ACHN (cell line): ENCODE data around the gene GATD1.
"Not testable (repeated sequence)": the region's sequence is repeated elsewhere in the genome, so short reads cannot be mapped to it uniquely, and the experiment has no call there.

Source experiments
- DNase-seq: peaks from one replicate; pipeline ENCODE4 v3.0.0-alpha.2; 2015
- in situ Hi-C: cut with HindIII; loops from 2 replicates; pipeline ENCODE4 v1.10.0; 2017; ENCODE audit warnings: low sequenced_read_pairs, low pct_ligation_motif_present, low pct_unique_long_range_greater_than_20kb

The GATD1 gene

DNA sequence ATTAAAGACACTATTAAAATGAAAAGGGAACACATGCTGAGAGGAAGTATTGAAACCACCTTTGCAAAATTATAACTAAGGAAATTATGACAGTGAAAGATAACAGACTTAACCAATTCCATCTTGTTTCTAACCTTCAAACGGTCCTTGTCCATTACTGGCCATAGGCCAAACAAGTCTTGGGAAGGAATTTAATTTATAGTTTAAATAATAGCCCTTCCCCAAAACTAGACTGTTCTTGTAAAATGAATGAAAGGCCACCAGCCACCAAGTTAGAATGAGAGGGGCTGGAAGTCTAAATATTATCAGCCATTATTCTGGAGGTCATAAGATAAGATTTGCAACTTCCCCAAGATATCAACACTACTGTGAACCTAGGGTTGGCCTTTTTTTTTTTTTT, 31.9 kb downstream of the GATD1 start:
- in situ Hi-C loops = no loop called here

DNA sequence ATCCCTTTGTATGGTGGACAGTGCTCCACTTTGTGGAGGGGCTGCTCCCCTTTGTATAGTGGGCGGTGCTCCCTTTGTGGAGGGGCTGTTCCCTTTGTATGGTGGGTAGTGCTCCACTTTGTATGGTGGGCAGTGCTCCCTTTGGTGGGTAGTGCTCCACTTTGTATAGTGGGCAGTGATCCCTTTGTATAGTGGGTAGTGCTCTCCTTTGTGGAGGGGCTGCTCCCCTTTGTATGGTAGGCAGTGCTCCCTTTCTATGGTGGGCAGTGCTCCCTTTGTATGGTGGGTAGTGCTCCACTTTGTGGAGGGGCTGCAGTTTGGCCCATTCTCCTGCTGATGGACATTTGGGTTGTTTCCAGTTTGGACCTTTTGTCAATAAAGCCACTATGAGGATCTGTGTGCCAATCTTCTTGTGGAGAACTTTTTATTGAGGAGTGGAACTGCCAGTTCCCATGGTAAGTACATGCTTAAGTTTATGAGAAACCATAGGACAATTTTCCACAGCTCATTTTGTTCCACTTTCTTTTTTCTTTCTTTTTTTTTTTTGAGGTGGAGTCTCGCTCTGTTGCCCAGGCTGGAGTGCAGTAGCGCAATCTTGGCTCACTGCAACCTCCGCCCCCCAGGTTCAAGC, 34.6 kb downstream of the GATD1 start:
- in situ Hi-C loops = no loop called here
- DNase-seq = no peak

More for the DNA sequence above, 31.9 kb downstream of the GATD1 start:
- DNase-seq = no peak

DNA sequence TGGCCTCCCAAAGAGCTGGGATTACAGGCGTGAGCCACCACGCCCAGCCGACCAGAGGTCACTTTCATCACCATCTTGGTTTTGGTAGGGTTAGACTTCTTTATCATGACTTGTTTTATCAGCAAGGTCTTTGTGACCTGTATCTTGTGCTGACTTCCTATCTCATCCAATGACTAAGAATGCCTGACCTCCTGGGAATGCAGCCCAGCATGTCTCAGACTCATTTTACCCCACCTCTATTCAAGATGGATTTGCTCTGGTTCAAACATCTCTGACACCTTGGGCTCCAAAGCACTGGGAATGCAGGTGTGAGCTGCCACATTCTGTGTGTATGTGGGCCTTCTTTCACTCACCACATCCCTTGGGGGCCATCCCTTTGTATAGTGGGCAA, 35.1 kb downstream of the GATD1 start:
- in situ Hi-C loops = no loop called here
- no peak for DNase-seq

DNA sequence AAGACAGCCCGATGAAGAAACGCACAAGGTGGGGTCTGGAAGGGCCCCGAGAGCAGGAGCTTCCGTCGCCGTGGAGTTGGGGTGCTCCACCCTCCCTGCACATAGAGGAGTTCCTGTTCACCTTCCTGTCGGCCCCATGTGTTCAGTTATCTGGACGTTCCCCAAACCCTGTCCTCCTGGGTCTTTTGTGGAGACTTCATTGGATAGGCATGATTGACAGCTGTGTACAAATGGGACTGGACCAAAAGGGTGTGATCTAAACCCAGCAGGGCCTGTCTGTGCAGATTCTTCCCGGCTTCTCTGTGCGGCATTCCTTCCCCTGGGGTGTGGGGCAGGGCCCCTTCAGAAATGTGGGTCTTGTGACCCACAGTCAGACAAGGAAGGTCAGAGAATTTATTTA, 39.4 kb downstream of the GATD1 start:
- DNase-seq, in situ Hi-C loops: not testable (repeated sequence)

DNA sequence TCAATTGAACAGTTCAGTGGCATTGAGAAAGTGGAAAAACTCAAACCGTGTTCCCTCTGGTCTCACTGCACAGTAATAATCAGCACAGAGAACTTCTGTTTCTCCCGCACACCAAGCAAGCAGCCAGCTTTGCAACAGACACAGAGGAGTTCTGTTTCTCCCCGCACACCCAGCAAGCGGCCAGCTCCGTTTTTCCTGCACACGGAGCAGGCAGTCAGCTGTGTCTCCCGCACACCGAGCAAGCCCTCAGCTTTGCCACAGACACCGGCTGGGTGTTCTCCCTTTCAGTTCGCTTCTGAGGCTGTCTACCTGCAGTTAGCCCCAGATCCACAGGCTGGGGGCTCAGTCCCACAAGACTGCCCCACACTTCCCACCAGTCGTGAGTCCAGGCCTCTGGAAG, 39.9 kb downstream of the GATD1 start:
- no peak for DNase-seq
- in situ Hi-C loops = no loop called here

DNA sequence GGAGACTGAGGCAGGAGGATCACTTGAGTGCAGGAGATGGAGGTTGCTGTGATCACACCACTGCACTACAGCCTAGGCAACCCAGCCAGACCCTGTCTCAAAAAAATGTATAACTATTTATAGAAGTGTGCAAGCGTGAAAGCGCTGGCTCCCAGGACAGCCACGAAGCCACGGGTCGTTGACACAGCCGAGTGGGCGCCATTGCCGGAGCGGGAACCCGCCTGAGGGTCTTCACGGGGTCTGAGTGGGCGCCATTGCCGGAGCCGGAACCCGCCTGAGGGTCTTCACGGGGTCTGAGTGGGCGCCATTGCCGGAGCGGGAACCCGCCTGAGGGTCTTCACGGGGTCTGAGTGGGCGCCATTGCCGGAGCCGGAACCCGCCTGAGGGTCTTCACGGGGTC, 42.7 kb downstream of the GATD1 start:
- DNase-seq, in situ Hi-C loops: not testable (repeated sequence)

DNA sequence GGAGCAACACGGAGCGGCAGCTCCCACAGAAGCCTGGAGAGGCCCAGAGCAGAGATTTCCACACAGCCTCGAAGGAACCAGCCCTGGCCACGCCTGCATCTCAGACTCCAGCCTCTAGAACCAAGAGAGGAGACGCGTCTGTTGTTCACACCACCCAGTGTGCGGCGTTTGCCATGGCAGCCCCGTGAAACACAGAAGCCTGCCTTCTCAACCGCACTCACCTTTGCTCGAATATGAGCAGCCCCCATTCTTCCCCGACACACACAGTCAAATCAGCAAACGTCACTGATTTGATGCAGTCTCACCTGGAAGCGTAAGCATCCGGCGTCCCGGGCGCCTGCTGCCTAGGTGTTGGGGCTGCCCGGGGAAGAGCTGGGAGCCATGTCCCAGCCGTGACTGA, 44.2 kb downstream of the GATD1 start:
- in situ Hi-C loops = no loop called here

DNA sequence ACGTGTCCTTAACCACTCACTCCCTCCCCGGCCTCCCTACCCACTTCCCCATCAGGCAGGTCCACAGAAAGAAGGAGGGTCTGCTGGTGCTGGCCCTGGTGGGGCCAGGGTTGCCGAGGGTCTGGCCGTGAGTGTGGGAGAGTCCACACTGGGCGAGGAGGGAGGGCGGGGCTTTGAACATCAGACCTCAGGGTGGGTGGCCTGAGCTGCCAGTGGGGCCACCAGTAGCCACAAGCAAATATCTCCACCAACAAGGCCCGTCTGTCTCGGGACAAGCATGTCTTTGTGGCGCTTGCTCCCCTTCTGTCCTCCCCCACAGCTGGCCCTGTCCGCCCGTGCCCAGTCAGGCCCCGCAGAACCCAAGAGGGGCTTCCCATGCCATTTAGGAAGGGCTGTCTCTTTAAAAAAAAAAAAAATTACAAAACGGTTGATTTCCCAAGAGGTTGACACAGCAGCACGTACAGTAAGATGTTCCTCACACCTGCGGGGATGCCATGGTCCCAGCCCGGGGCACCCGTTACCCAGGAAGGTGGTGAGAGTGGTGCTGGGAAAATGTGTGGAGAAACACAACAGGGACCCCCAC, 47.7 kb downstream of the GATD1 start:
- in situ Hi-C loops = no loop called here
- DNase-seq = no peak

More for the DNA sequence above, 44.2 kb downstream of the GATD1 start:
- DNase-seq = no peak

DNA sequence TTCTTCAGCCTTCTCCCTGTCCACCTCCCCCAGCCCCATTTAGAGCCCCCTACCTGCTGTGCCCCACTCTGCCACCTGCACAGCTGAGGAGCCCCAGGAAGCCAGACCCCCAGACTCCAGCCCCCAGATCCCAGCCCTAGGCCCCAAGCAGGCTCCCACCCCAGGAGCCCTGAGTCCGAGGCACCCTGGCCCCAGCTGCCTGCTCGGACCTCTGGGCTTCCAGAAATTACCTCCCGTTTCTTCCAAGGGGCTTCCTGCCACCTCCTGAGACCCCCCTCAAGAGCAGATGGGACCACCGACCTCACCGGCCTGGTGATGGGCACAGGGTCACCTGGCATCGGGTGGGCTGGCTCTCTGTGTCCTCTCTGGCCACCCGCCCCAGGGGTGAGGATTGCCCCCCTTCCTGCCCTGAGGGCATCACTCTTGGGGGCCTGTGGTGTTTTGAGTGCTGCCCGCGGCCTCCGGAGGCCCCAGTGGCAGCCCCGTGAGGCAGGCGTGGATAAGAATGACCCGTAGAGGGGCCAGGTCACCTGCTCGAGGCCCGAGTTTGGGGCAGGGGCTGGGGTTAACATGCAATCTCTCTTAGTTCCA, 48.3 kb downstream of the GATD1 start:
- DNase-seq = no peak
- in situ Hi-C loops = no loop called here

DNA sequence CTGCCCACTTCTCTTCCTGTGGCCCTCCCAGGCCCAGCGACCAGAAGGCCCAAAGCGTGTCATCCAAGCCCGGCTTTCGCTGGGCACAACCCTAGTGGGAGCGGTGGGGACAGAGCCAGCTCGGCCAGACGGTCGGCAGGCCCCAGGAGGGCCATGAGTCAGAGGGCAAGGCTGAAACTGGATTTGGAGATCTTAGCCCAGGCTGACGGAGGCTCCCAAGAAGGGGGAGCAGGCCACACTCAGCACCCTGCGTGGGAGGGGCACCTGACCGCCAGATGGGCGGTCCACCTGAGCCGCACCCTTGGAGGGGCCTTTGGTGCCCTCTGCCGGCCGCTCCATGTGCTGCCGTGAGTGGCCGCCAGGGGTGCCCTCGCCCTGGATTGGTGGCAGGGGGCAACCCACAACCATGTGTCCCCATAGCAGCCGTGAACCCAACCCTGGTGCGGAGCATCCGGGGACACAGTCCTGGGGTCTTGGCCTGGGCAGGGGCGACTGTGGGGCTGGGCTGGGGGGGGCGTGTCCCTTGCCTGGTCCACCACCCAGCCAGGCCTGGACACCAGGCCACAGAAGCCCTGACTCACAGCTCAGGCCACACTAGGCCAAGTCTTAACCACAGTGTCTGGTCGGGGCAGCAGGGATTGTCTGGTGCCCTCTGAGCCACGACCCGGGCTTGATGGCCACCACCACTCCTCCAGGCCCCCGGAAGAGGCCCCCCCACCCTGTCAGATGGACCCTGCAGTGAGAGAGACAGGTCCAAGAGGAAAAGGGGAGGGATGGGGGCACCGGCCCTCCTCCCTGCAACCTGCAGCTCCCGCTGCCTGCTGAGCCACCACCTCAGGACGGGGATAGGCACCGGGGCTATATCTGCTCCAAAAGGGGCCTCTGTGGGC, 49.2 kb downstream of the GATD1 start:
- in situ Hi-C loops = no loop called here
- DNase-seq = peak; percentile 95

DNA sequence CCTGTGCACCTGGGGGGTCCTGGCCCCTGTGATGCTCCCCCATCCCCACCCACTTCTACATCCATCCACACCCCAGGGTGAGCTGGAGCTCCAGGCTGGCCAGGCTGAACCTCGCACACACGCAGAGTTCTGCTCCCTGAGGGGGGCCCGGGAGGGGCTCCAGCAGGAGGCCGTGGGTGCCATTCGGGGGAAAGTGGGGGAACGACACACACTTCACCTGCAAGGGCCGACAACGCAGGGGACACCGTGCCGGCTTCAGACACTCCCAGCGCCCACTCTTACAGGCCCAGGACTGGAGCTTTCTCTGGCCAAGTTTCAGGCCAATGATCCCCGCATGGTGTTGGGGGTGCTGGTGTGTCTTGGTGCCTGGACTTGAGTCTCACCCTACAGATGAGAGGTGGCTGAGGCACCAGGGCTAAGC, 50.0 kb downstream of the GATD1 start:
- DNase-seq = no peak
- in situ Hi-C loops = no loop called here

DNA sequence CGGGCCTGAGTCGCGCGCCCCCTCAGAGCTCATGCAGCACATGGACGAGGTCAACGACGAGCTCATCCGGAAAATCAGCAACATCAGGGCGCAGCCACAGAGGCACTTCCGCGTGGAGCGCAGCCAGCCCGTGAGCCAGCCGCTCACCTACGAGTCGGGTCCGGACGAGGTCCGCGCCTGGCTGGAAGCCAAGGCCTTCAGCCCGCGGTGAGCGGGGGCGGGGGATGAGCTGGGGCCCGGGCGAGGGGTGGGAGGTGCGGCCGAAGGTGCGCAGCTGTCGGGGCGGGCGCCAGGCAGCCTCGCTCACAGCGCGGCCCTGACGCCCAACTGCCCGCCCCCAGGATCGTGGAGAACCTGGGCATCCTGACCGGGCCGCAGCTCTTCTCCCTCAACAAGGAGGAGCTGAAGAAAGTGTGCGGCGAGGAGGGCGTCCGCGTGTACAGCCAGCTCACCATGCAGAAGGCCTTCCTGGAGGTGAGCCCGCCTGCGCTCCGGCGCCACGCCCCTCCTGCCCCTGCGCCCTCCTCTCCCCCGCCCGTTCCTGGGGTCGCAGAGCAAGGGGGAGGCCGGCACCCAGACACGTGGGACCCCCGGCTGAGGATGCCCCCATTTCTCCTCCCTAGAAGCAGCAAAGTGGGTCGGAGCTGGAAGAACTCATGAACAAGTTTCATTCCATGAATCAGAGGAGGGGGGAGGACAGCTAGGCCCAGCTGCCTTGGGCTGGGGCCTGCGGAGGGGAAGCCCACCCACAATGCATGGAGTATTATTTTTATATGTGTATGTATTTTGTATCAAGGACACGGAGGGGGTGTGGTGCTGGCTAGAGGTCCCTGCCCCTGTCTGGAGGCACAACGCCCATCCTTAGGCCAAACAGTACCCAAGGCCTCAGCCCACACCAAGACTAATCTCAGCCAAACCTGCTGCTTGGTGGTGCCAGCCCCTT, 50.7 kb downstream of the GATD1 start:
- DNase-seq = no peak
- in situ Hi-C loops = no loop called here

DNA sequence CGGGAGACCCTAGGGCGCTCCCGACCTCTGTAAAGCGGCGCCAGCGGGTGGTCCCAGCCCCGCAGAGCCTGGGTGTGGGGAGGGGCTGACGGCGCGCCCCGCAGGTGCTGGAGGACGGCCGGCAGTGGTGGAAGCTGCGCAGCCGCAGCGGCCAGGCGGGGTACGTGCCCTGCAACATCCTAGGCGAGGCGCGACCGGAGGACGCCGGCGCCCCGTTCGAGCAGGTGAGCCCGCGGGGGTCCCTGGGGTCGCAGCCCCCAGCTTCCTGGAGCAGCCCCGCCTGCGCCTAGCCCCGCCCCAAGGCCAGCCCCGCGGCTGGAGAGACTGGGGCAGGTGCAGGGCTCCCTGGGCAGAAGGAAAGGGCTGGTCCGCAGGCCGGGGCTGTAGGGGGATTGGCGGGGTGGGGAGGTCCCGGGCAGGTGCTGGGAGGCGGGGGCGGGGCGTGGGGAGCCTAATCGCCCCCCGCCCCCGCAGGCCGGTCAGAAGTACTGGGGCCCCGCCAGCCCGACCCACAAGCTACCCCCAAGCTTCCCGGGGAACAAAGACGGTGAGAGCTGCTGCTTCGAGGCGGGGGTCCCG, 51.6 kb downstream of the GATD1 start:
- DNase-seq = no peak
- in situ Hi-C loops = no loop called here

DNA sequence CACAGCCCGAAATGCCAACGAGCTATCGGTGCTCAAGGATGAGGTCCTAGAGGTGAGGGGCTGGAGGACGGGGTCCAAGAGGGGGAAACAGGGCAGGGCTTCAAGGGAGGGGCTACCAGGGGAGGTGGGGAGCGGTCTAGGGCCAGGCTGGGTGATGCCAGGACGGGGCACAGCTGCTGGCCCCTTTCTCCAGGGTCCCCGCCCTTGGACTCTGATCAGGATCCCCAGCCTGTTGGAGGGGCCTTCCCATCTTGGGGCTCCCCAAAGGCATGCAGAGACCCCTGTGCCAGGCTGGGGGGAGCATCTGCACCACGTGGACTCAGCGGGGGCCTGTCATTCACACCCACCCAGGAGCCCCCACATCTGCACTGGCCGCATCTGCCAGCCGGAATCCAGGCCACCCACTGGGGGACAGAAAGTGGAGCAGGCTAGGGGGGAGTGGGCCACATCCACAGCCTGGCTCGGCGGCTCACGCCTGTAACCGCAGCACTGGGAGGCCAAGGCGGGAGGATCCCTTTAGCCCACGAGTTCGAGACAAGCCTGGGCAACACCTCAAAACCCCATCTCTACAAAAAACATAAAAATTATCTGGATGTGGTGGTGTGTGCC, 52.4 kb downstream of the GATD1 start:
- in situ Hi-C loops = no loop called here
- DNase-seq = no peak

DNA sequence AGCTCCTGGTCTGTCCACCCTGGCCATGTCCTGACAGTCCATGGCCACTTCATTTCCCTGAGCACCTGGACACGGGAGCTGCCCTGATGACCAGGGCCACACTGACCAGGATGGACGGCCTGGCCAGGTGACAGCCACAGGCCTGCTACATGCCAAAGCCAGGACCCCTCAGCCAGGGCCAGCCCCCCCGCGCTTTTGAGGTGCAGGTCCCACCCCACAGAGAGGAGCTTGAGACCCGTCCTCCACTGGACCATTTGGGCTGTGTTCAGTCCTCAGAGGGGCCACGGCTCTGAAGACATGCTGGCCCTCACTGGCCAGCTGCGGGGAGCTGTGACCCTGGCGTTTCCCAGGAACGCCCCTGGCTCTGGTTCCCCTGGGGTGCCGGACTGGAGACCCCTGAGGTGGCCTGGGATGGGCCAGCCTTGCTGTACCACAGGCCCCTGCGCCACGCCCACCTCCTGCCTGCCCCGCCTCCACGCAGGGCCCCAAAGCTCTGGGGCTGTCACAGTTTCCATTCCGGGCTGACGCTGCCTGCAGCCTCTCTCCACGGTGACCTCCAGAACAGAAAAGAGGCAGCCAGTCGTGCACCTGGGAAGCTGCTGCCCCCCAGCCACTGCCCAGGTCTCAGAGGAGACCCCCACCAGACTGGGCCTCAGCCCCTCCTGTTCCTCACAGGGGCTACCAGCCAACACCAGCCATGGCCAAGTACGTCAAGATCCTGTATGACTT, 53.1 kb downstream of the GATD1 start:
- in situ Hi-C loops = no loop called here

DNA sequence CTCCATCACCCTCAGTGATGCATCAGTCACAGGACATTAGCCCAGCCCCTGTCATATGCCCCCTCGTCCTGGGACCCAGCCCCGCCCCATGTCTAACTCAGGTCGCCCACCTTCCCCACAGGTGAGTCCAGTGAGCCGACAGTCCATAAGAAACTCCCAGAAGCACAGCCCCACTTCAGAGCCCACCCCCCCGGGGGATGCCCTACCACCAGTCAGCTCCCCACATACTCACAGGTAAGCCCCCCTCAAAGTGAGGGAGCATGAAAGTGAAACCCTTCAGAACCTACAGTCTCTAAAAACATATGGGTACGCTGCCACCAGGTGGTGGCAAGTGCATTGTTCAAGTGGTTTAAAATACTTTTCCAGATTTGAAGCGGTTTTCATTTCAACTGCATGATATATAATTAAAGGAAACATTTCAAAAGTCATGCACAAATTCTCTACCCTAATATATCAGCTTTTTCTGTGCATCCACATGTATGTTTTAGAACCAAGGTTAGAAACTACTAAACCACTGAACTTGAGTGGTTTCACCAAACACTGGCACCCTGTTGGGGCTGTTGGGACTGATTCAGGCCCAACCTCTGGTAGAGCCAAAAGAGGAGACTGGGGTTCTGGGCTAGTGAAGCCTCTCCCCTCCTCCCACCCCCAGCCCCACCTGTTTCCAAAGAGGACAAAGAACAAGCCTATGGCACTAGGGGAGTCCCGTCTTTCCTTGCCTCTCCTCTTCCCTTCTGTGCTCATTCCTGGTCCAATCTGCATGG, 54.0 kb downstream of the GATD1 start:
- peak; percentile 64 for DNase-seq

More for the DNA sequence above, 53.1 kb downstream of the GATD1 start:
- DNase-seq = no peak

More for the DNA sequence above, 54.0 kb downstream of the GATD1 start:
- in situ Hi-C loops = no loop called here
